Mucosa of gallbladder (tissue), 1 donor: ENCODE data around the gene KRTAP12-2. TPM values are rescaled to one million over a fixed set of nuclear protein-coding genes. Genes with fewer than 3 reads are reported as not detected.

ENCODE experiments used
- DNase-seq: peaks from one replicate; pipeline ENCODE4 v3.0.0-alpha.2; 2020; ENCODE audit warnings: low spot score
- total RNA-seq: library from RNA; stranded (reverse); gene quantifications from one replicate; pipeline ENCODE4 v1.2.1, GENCODE V29; 2021
- donor health status: DM: no; HTN: no; CAD: no.

Gene KRTAP12-2
- not detected for total RNA-seq

- no peak for DNase-seq
These were observed at the start of gene KRTAP12-2 for GRCh38 chr21:44666401-44667320. Gene KRTAP12-2 (minus strand): TSS chr21:44666927. CDS start chr21:44666886, 41 bp downstream.

GRCh38 chr21:44714905-44715304 lies 48.2 kb upstream of the KRTAP12-2 start:
- no peak for DNase-seq

- DNase-seq: no peak
These were observed 47.1 kb upstream of the KRTAP12-2 start for GRCh38 chr21:44713846-44714245.

GRCh38 chr21:44713130-44713529 lies 46.4 kb upstream of the KRTAP12-2 start:
- DNase-seq: no peak

GRCh38 chr21:44712203-44713028 lies 45.7 kb upstream of the KRTAP12-2 start:
- DNase-seq: no peak

GRCh38 chr21:44711327-44712202 lies 44.8 kb upstream of the KRTAP12-2 start, which contains the start of gene TSPEAR:
Gene TSPEAR (minus strand): TSS chr21:44711572. CDS start chr21:44711514, 58 bp downstream.
- no peak for DNase-seq

GRCh38 chr21:44710756-44711326 lies 44.1 kb upstream of the KRTAP12-2 start:
- DNase-seq: no peak

GRCh38 chr21:44710294-44710665 lies 43.6 kb upstream of the KRTAP12-2 start:
- no peak for DNase-seq

GRCh38 chr21:44709426-44710293 lies 42.9 kb upstream of the KRTAP12-2 start:
- DNase-seq: no peak

GRCh38 chr21:44708866-44709425 lies 42.2 kb upstream of the KRTAP12-2 start:
- DNase-seq: no peak

- DNase-seq: no peak
These were observed 41.6 kb upstream of the KRTAP12-2 start for GRCh38 chr21:44708213-44708865.

GRCh38 chr21:44706706-44707581 lies 40.2 kb upstream of the KRTAP12-2 start:
- no peak for DNase-seq

GRCh38 chr21:44706026-44706705 lies 39.4 kb upstream of the KRTAP12-2 start:
- no peak for DNase-seq

- DNase-seq: no peak
These were observed 37.9 kb upstream of the KRTAP12-2 start for GRCh38 chr21:44704636-44705001.

GRCh38 chr21:44703731-44704635 lies 37.3 kb upstream of the KRTAP12-2 start:
- DNase-seq: no peak

GRCh38 chr21:44702973-44703730 lies 36.4 kb upstream of the KRTAP12-2 start:
- DNase-seq: no peak
